ENCODE measurements around the gene OR10H2. TPM values are rescaled to one million over a fixed set of nuclear protein-coding genes. Genes with fewer than 3 reads are reported as not detected.
A peak's percentile ranks its signal among the peaks of the same experiment; 100 is the strongest.
"Not testable (repeated sequence)": the region's sequence is repeated elsewhere in the genome, so short reads cannot be mapped to it uniquely, and the experiment has no call there.

OR10H2 gene
- not detected for total RNA-seq

- Histone ChIP-seq H3K4me1 (no peaks in the 10 kb centered on the region), H3K27ac (replicated peaks in 1 of 4) (no peak within 1 kb of the TSS), H3K27me3 (peaks cover 0 to 67% (median 5%) of the 10 kb centered on the region in 4 donors), H3K4me3 (no peak within 1 kb of the TSS), H3K36me3 (no peaks in the 10 kb centered on the region), H3K9me3 (no peaks in the 10 kb centered on the region)
- WGBS = 81% methylated on average over 5 of the region's 5 CpGs
- intact Hi-C loops (cut with DNase I) = no loop called here
- TF ChIP-seq, protein P1, sequence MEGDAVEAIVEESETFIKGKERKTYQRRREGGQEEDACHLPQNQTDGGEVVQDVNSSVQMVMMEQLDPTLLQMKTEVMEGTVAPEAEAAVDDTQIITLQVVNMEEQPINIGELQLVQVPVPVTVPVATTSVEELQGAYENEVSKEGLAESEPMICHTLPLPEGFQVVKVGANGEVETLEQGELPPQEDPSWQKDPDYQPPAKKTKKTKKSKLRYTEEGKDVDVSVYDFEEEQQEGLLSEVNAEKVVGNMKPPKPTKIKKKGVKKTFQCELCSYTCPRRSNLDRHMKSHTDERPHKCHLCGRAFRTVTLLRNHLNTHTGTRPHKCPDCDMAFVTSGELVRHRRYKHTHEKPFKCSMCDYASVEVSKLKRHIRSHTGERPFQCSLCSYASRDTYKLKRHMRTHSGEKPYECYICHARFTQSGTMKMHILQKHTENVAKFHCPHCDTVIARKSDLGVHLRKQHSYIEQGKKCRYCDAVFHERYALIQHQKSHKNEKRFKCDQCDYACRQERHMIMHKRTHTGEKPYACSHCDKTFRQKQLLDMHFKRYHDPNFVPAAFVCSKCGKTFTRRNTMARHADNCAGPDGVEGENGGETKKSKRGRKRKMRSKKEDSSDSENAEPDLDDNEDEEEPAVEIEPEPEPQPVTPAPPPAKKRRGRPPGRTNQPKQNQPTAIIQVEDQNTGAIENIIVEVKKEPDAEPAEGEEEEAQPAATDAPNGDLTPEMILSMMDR (IDR thresholded peaks at IDR 0.05) = no peak
- TF ChIP-seq POLR2A (IDR thresholded peaks at IDR 0.05; ENCODE audit: low read depth) = no peak
- no peak for TF ChIP-seq EP300 (IDR thresholded peaks at IDR 0.05)
- no peak for TF ChIP-seq POLR2AphosphoS5 (IDR thresholded peaks at IDR 0.05)
- peak; percentile 26 for DNase-seq (ENCODE audit: extremely low spot score)
Measured at GRCh38 chr19:15727724-15728123, at the start of gene OR10H2. Gene OR10H2, plus strand, starts transcription at chr19:15728024. Its CDS starts 20 bp downstream, at chr19:15728044.

DNA sequence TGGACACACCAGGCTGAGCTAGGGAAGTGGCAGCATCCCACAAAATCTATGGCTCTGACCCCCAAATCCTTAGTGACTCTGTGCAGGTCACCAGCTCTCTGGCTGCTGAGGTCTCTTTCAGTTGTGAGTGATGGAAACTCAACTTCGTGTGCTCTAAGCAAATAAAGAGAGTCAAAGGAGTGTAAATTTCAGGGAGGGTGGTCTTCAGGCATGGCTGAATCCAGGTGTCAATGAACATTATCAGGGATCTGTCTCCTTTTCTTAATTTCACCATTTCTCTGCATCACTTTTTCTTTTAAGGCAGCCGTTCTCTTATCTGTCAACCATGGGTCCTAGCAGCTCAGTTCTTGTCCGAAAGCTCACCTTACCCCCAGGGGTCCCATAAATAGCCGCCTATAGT, 48.7 kb upstream of the OR10H2 start:
- Histone ChIP-seq H3K27ac (replicated peaks in 1 of 4) (no peak overlapping the region), H3K9me3 (no peaks in the 10 kb centered on the region), H3K27me3 (no peaks in the 10 kb centered on the region), H3K36me3 (peaks cover 0 to 27% (median 13%) of the 10 kb centered on the region in 4 donors), H3K4me1 (no peaks in the 10 kb centered on the region), H3K4me3 (no peak overlapping the region)
- 18% methylated on average over 4 of the region's 4 CpGs for WGBS
- no peak for DNase-seq (ENCODE audit: extremely low spot score)
- intact Hi-C loops (cut with DNase I) = no loop called here
- TF ChIP-seq POLR2AphosphoS5 (IDR thresholded peaks at IDR 0.05) = no peak
- TF ChIP-seq, protein P1 (IDR thresholded peaks at IDR 0.05) = no peak
- TF ChIP-seq EP300 (IDR thresholded peaks at IDR 0.05) = no peak
- no peak for TF ChIP-seq POLR2A (IDR thresholded peaks at IDR 0.05; ENCODE audit: low read depth)

- H3K27ac ChIP-seq (replicated peaks in 1 of 4); H3K4me3 ChIP-seq; H3K4me1 ChIP-seq; H3K27me3 ChIP-seq; intact Hi-C loops (cut with DNase I); H3K9me3 ChIP-seq: not testable (repeated sequence)
- 60% methylated on average over 4 of the region's 4 CpGs for WGBS
- peak; percentile 39 for DNase-seq (ENCODE audit: extremely low spot score)
- peaks cover 0 to 35% (median 13%) of the 10 kb centered on the region in 4 donors for H3K36me3 ChIP-seq
Measured at GRCh38 chr19:15679865-15680264, 48.0 kb upstream of the OR10H2 start.

GRCh38 chr19:15680478-15681322, 47.1 kb upstream of the OR10H2 start:
- intact Hi-C loops (cut with DNase I) = no loop called here

DNA sequence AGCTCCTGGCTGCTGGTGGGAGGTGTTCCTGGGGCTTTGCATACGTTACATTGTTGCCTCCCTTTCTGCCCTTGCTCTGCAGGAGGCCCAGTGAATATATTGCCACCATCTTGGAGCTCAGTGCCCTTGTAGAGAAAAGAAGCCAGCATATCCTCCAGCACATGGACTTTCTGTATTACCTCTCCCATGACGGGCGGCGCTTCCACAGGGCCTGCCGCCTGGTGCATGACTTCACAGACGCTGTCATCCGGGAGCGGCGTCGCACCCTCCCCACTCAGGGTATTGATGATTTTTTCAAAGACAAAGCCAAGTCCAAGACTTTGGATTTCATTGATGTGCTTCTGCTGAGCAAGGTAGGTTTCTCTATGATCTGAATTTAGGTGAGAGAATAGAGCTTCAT, 44.4 kb upstream of the OR10H2 start:
- H3K9me3 ChIP-seq = peaks cover 0 to 15% (median 7%) of the 10 kb centered on the region in 4 donors
- TF ChIP-seq EP300 (IDR thresholded peaks at IDR 0.05) (no peak), POLR2A (IDR thresholded peaks at IDR 0.05; ENCODE audit: low read depth) (no peak), POLR2AphosphoS5 (IDR thresholded peaks at IDR 0.05) (no peak)
- TF ChIP-seq, protein P1 (IDR thresholded peaks at IDR 0.05) = no peak
- DNase-seq (ENCODE audit: extremely low spot score) = peak; percentile 72
- H3K4me1 ChIP-seq = no peaks in the 10 kb centered on the region
- H3K27ac ChIP-seq (replicated peaks in 1 of 4) = no peak overlapping the region
- peaks cover 0 to 66% (median 24%) of the 10 kb centered on the region in 4 donors for H3K36me3 ChIP-seq
- no peaks in the 10 kb centered on the region for H3K27me3 ChIP-seq
- WGBS = 93% methylated on average over 10 of the region's 10 CpGs
- no peak overlapping the region for H3K4me3 ChIP-seq
- intact Hi-C loops (cut with DNase I) = no loop called here

More at GRCh38 chr19:15680478-15681322, 47.1 kb upstream of the OR10H2 start:
- 56% methylated on average over 8 of the region's 8 CpGs for WGBS
- TF ChIP-seq, protein P1 (IDR thresholded peaks at IDR 0.05) = no peak
- H3K4me3 ChIP-seq = no peak overlapping the region
- no peak overlapping the region for H3K27ac ChIP-seq (replicated peaks in 1 of 4)
- H3K9me3 ChIP-seq = no peaks in the 10 kb centered on the region
- H3K4me1 ChIP-seq = no peaks in the 10 kb centered on the region
- H3K27me3 ChIP-seq = no peaks in the 10 kb centered on the region
- peak; percentile 21 for DNase-seq (ENCODE audit: extremely low spot score)
- peaks cover 0 to 40% (median 16%) of the 10 kb centered on the region in 4 donors for H3K36me3 ChIP-seq

Measured in esophagus muscularis mucosa (tissue), 4 donors.